SU-DHL-6 (cell line): ENCODE results near the gene VARS2.
A peak's percentile ranks its signal among the peaks of the same experiment; 100 is the strongest.

Experiments used
- H2AFZ ChIP-seq: fragments of 200-600 bp; sonication (generic); 2 replicates; pipeline ENCODE4 v1.6.1; 2014; ENCODE audit warnings: low read depth, mild to moderate bottlenecking, moderate library complexity, mixed read lengths, antibody characterized with exemption, low read length; ENCODE audit not compliant: severe bottlenecking
- H3F3A ChIP-seq: fragments of 200-600 bp; shearing (Covaris generic); 2 replicates; pipeline ENCODE4 v1.6.0; 2016; ENCODE audit warnings: antibody characterized with exemption, mild to moderate bottlenecking; ENCODE audit not compliant: insufficient read depth
- H3K27ac ChIP-seq: fragments of 200-600 bp; sonication (generic); 2 replicates; pipeline ENCODE4 v1.5.1; 2016; ENCODE audit warnings: low read depth, mild to moderate bottlenecking, low read length, moderate library complexity, mixed read lengths
- H3K27me3 ChIP-seq: fragments of 200-600 bp; sonication (generic), shearing (Covaris generic); 2 replicates; pipeline ENCODE4 v1.6.0; 2014; ENCODE audit warnings: mild to moderate bottlenecking, low read length
- H3K36me3 ChIP-seq: fragments of 200-600 bp; sonication (generic); 2 replicates; pipeline ENCODE4 v1.6.1; 2014; ENCODE audit warnings: mild to moderate bottlenecking, low read length, mixed read lengths
- H3K4me2 ChIP-seq: fragments of 300-600, 200-600 bp; shearing (Covaris generic), sonication (generic); 2 replicates; pipeline ENCODE4 v1.6.0; 2014; ENCODE audit warnings: low read length, low read depth, mild to moderate bottlenecking; ENCODE audit not compliant: poor library complexity, severe bottlenecking
- H3K4me3 ChIP-seq: fragments of 200-600 bp; sonication (generic); 2 replicates; pipeline ENCODE4 v1.5.1; 2014; ENCODE audit warnings: antibody characterized with exemption, low read length, mild to moderate bottlenecking, mixed read lengths; ENCODE audit not compliant: insufficient read depth, poor library complexity, severe bottlenecking
- H3K79me2 ChIP-seq: fragments of 200-600 bp; sonication (generic); 2 replicates; pipeline ENCODE4 v1.6.1; 2014; ENCODE audit warnings: mild to moderate bottlenecking, low read length, moderate library complexity; ENCODE audit not compliant: insufficient read depth
- H3K9ac ChIP-seq: fragments of 200-600 bp; sonication (generic); 2 replicates; pipeline ENCODE4 v1.7.0; 2014; ENCODE audit warnings: mild to moderate bottlenecking, low read length
- H3K9me2 ChIP-seq: fragments of 200-600 bp; sonication (generic); replicated peaks from 2 replicates; pipeline ENCODE4 v1.6.1; 2014; ENCODE audit warnings: low read length; ENCODE audit not compliant: insufficient read depth
- H3K9me3 ChIP-seq: fragments of 200-600 bp; sonication (generic); 2 replicates; pipeline ENCODE4 v1.6.1; 2014; ENCODE audit warnings: low read length, mixed read lengths; ENCODE audit not compliant: insufficient read depth
- H4K20me1 ChIP-seq: fragments of 200-600 bp; sonication (generic); 2 replicates; pipeline ENCODE4 v1.6.1; 2014; ENCODE audit warnings: low read depth, mild to moderate bottlenecking, antibody characterized with exemption, low read length, moderate library complexity, mixed read lengths
- CTCF ChIP-seq: fragments of 200-600 bp; sonication (generic); IDR thresholded peaks from one replicate; pipeline ENCODE4 v1.5.1; 2017; ENCODE audit warnings: antibody characterized with exemption, mild to moderate bottlenecking, low read length, moderate library complexity; ENCODE audit not compliant: insufficient read depth, poor library complexity, severe bottlenecking
- EZH2phosphoT487 ChIP-seq: fragments of 200-600 bp; sonication (generic), shearing (Covaris generic); conservative IDR thresholded peaks from 2 replicates; pipeline ENCODE4 v1.6.1; 2018; ENCODE audit warnings: mild to moderate bottlenecking, antibody characterized with exemption, low read length, moderate library complexity, mixed read lengths

Gene VARS2

GRCh38 chr6:30891816-30892538 lies 22.1 kb upstream of the VARS2 start:
- Histone ChIP-seq H2AFZ (no peak overlapping the region), H3K9me3 (no peaks in the 10 kb centered on the region), H3K9me2 (no peaks in the 10 kb centered on the region), H3K36me3 (no peaks in the 10 kb centered on the region), H3K9ac (no peak overlapping the region), H3K4me3 (no peak overlapping the region), H3K79me2 (no peaks in the 10 kb centered on the region), H3K4me2 (no peak overlapping the region), H3F3A (no peaks in the 10 kb centered on the region), H4K20me1 (no peaks in the 10 kb centered on the region), H3K27me3 (no peaks in the 10 kb centered on the region), H3K27ac (no peak overlapping the region)
- no peak for TF ChIP-seq CTCF

- no peaks in the 10 kb centered on the region for H3K9me2 ChIP-seq
- no peaks in the 10 kb centered on the region for H4K20me1 ChIP-seq
- peak; percentile 12 for TF ChIP-seq CTCF
- TF ChIP-seq EZH2phosphoT487: no peak
- no peak overlapping the region for H3K27ac ChIP-seq
- no peaks in the 10 kb centered on the region for H3K36me3 ChIP-seq
- no peak overlapping the region for H3K4me2 ChIP-seq
- H3K27me3 ChIP-seq: no peaks in the 10 kb centered on the region
- no peak overlapping the region for H2AFZ ChIP-seq
- H3F3A ChIP-seq: no peaks in the 10 kb centered on the region
- no peak overlapping the region for H3K9ac ChIP-seq
- no peaks in the 10 kb centered on the region for H3K9me3 ChIP-seq
- no peak overlapping the region for H3K4me3 ChIP-seq
- H3K79me2 ChIP-seq: no peaks in the 10 kb centered on the region
Measured at GRCh38 chr6:30893001-30893591, 20.9 kb upstream of the VARS2 start.

GRCh38 chr6:30893666-30894065 lies 20.4 kb upstream of the VARS2 start:
- Histone ChIP-seq H3K9me3 (no peaks in the 10 kb centered on the region), H3K36me3 (no peaks in the 10 kb centered on the region), H3K9ac (no peak overlapping the region), H4K20me1 (no peaks in the 10 kb centered on the region), H3K4me3 (no peak overlapping the region), H3K27ac (no peak overlapping the region), H3K79me2 (no peaks in the 10 kb centered on the region), H3F3A (no peaks in the 10 kb centered on the region), H3K9me2 (no peaks in the 10 kb centered on the region), H3K27me3 (no peaks in the 10 kb centered on the region), H3K4me2 (no peak overlapping the region), H2AFZ (no peak overlapping the region)
- TF ChIP-seq EZH2phosphoT487 (no peak), CTCF (no peak)
